DMS53 treated with DMSO at 0.1 percent for 48 hours (cell line): Measurements from ENCODE around the gene LAMC1.

Experiments
- DNase-seq: peaks from one replicate; lab custom pipeline; 2025; ENCODE audit not compliant: unreplicated experiment; lab: John Stamatoyannopoulos, UW

Gene LAMC1

DNA sequence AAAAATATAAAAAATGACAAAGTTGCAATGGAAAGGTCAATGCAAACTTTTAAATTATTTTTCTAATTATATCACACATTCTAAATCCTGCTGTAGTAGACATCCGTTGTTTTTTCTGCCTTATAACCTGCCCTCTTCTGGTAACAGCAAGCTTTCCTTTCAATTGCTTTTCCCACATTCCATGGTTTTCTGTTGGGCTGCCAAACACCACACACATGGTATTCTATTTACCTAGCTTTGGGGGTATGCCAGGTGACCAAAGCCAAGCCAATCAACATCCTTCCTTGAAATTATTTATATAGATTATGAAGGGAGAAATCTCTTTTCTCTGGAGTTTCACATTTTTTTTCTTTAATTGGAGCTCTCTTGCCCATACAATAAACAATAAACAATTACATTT is 3.4 kb upstream of the LAMC1 start:
- DNase-seq = no peak

DNA sequence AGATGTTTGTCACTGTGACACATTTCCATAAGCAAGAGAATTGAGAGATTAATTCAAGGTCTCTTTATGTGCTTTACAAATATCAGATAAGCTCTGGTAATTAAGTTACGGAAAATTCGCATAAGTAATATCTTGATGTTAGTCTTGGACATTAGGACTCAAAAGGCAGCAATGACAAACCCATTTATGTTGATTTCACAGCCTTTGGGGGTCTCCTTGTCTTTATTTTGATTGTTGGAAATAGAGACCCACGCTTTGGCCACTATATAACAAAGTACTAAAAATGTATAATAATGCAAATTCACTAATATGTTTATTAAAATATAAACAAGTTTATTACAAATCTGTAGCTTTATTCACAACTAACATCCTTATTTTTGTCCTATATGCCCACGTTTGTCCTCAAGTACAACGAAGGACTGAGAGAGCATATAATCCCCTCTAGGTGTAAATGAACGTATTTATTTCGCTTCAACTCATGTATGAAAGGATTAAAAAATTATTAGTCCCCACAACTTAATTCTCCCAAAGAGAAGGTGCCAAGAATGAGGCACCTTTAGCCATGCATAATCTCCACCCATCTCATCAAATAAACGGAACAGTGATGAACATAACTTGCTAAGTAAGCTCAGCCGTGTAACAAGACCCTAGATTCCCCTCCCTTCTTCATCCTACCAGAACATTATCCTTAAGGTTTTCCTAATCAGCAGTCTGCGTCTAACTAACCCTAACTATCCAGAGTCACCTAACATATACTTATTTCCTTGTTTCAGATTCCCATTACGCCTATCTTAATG is 1.6 kb upstream of the LAMC1 start:
- no peak for DNase-seq

DNA sequence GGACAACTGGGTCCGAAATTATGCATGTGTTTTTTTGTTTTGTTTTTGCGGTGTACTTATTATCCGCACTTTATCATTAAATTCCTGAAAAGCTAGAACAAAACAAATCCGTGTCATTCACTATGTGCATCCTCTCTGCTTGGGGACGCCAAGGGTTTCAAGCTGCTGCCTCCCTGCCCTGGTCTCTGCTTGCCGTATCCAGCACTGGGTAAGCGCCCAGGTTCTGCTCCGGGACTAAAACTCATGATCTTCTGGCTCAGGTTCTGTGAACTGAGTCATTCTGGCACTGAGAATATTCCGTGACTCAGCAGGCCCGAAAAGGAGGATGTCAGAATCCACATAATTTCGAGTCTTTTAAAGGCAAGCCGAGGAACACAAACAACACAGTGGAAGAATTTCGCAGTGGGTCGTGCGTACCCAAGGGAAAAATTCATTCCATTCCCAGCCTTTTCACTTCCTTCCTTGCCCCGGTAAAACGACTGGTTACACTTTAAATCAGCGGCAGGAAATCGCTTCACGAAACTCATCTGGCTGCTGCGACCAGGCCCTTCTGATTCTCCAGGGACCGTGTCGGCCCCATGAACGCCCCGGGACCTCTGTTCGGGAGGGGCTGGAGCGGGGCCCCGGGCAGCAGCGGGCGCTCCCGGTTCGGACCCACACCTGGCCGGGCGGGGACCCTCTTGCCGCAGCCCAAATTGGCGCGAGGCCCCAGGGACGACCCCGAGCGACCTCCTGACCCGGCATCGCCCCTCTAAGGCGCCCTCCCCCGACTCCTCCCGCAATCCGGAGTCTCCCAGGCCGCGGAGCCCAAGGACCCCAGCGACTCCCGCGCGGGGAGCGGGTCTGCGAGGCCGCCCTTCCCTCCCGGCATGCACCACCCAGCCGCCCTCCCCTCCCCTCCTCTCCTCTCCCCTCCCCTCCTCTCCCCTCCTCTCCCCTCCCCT is 746 bp upstream of the LAMC1 start:
- DNase-seq = peak; percentile 84

DNA sequence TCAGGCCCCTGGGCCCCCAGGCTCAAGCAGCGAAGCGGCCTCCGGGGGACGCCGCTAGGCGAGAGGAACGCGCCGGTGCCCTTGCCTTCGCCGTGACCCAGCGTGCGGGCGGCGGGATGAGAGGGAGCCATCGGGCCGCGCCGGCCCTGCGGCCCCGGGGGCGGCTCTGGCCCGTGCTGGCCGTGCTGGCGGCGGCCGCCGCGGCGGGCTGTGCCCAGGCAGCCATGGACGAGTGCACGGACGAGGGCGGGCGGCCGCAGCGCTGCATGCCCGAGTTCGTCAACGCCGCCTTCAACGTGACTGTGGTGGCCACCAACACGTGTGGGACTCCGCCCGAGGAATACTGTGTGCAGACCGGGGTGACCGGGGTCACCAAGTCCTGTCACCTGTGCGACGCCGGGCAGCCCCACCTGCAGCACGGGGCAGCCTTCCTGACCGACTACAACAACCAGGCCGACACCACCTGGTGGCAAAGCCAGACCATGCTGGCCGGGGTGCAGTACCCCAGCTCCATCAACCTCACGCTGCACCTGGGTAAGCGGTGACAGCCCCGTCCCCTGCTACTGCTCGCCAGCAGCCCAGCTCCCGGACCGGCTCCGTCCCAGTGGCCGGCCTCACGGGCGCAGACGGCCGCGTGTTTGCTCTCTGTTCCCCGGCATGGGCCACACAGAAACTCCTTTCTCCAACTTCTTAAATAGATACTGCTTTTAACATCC is 539 bp downstream of the LAMC1 start:
- DNase-seq = peak; percentile 72

DNA sequence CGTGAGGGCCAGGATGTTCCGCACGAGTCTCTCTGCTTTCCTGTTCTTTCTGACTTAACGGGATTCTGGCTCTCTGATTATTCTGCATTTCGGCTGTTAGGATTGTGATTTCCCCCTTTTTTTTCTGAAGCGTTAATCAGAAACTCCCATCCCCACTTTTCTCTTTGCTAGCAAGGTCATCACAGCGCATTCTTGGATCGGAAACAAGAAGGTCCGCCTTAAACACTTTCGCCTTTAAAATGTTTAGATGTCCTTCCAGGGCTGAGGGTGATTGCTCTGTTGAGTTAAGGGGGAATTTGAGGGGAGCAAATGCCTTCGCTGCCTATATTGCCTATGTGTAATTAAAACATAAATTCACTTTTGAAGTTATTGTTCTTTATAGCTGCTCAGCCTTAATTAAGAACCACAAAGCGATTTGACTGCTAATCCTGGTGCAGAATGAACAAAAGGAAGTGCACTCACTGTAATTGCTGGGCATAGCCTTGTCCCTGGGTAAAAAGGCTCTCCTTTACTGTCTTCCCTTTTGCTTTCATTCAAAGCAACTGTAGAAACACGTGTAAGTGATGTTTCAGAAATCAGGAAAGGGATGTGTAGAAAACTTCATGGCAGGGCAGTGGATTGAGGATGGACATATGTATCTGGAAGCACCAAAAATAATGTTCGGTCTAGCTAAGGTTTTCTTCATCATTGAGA is 1.2 kb downstream of the LAMC1 start:
- no peak for DNase-seq

DNA sequence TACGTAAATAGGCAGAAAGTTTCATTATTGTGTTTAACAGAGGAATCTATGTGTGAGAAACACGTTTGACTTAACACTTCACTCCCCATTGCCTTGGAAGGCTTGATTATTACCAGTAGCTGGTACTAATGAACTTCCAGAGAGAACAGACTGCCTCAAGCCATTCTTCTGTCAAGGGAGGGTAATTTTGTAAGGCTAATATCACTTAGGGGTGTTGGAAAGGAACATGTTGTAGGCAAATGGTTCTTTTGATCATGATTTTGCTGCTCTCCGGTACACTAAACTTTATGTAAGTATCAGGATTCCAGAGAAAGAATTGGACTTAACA is 1.8 kb downstream of the LAMC1 start:
- no peak for DNase-seq

DNA sequence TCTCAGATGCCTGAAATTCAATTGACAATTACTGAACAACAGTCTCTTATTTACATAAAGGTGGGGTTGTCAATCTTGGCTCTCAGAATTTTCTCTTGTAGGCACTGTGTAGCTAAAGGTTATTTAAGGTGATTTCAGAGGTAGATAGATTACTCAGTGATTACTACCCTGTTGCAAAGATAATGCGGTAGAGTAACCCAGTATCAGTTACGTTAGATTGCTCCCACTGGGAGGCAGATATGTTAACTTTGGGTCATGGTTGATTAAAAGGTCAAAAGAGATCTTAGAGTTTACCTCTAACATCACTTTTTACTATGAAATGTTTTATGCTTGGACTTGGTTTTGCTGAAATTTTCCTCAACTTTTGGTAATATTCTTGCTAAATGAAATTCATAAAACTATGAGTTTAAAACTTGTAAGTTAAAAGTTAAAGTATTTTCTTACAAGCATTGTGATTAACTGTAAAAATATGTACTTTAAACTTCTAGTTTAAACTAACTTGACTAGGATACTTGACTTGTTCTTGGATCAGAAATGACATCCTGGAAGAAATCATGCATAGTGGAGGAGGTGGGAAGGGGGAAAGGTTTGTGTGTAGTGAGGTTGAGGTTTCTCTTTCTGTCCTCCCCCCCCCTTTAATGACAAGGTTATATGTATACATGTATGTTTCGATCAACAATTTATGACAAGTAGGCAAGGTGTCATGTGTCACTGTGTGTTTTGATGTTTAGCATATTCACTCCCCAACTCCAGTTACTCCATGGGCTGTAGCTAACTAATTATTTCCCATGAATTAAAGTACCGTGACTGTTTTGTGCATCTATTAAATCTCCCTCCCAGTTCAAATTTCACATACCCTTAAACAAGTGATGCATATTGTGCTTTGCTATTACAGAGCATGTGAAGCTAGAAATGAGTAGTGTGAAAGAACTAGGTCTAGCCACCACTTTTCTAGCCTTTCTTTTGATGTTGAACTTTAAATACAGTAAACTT is 2.9 kb downstream of the LAMC1 start:
- DNase-seq = no peak

DNA sequence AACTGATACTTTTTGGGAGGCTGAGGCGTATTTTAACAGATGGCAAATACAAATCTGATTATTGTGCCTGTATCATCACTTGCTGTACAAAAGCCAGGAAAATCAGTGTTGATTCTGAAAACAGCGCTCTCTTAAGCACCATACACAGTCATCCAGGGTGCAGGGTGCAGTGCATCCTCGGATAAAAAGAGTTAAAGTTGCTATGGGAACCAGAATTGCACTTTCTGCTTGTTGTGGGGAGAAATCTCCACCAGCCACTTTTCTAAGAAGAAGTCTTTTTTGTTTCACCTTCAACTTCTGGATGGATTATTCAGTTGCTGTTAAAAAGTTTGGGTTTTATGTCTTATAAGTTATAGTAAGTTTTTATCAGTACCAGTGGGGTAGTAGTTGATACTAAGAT is 3.8 kb downstream of the LAMC1 start:
- no peak for DNase-seq

DNA sequence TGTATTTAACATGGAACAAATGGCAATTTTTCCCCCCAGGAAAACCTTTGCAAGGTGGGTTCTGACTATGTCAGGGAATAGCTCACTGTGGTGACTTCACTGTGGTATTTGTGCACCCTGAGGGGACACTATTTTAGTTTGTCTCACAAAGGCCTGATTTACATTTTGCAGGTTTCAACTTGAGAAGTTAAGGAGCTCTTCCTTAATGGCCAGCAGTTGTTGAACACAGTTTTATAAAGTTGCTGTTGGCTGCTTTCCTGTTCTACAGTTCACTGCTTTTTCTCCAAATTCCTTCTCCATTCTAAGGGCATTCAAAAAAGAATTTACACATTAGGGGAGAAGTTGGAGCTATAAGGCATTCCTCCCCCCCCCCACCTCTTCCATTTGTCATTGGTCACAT is 4.6 kb downstream of the LAMC1 start:
- DNase-seq = no peak

DNA sequence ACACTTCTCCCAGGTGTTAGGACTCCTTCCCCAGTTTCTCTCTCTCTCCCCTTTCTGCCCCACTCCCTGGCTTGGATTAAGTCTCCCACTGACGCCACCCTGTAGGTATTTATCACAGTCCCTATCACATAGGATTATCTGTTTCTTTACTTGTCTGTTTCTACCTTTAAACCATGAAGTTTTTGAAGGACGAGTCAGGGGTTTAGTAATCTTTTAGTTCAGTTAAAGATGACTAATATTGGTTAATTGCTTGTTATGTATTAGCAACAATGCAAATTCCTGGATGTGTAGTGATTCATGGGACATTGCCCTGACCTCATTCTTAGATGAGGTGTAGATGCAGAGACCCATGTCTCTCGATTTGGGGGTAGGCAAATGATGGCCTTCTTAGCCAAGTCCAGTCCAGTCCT is 6.4 kb downstream of the LAMC1 start:
- no peak for DNase-seq

DNA sequence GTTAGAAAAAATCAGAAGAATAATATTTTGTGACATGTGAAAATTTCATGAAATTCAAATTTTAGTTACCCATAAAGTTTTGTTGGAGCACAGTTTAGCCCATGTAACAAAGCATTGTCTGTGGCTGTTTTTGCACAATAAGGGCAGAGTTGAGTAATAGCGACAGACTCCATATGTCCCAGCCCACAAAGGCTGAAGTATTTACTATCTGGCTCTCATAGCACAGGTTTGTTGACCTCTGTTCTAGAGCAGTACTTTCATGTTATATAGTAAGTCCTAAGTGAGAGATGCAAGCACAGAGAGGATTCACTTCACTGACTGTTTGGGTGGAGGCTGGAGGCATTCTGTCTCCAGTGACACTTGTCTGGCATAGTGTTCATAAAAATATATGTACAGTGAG is 6.8 kb downstream of the LAMC1 start:
- DNase-seq = peak; percentile 89

DNA sequence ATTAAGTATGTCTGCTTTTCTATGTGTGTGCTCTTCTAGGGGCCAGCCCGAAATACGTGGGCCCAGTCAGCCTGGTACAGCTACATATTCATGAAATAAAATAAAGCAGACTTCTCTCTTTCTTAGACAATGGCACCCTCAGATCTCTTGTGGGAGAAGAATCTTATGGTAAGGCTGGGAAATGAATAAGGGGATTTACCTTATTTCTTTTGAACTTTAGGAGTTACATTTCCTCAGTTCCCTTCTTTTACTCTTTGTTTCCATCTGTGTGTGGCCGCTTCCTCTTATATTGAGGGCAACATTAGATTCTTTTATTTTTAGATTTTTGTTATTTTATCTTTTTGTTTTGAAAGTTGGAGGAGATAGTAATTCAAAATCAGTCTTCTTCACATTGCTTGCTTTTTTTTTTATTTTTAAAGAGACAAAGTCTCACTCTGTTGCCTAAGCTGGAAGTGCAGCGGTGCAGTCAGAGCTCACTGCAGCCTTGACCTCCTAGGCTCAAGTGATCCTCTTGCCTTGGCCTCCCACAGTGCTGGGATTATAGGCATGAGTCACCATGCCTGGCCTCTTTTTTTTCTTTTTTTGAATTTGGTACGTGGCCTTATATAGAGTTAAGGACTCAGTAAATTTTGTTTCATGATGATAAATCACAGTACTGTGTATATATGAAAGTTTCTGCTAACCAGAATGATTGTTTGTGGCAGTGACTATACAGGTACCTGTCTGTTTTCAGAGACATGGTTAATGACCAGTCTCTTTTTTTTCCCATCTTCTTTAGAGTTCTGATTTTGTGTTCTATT is 9.1 kb downstream of the LAMC1 start:
- no peak for DNase-seq

DNA sequence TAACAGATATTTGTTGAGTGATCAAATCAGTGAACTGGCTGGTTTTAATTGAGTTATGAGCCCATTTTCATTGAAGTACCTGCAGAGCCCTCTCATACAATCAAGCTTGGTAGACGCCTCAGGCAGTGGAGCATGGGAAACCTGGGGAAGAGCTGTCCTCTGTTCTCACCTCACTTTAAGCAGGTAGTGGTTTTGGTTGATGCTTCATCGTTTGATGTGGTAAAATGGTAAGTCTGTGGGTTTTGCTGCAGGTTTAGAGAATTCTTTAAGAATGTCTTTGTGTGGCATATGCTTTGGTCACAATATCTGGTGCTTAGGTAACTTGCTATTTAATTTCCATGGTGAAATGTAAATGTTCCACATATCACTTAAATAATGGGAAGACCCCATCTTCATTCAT is 10.0 kb downstream of the LAMC1 start:
- DNase-seq = no peak

DNA sequence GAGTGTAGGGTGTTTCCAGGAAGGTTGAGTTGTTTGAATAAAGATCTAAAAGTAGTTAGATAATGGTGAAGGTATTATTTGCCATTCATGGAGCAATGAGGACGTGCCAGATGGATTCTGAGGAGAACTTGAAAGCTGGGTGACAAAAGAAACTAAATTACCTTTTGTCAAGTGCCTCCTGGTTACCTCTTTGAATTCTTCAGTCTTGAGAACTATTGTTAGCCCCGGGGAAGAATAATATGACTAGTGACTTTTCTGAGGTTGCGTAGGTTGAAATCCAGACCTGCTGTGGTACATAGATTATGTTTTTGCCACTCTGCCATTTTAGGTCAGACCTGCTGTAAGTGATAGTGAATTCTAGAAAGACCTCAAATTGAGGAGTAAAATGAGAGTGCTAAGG is 11.5 kb downstream of the LAMC1 start:
- no peak for DNase-seq

DNA sequence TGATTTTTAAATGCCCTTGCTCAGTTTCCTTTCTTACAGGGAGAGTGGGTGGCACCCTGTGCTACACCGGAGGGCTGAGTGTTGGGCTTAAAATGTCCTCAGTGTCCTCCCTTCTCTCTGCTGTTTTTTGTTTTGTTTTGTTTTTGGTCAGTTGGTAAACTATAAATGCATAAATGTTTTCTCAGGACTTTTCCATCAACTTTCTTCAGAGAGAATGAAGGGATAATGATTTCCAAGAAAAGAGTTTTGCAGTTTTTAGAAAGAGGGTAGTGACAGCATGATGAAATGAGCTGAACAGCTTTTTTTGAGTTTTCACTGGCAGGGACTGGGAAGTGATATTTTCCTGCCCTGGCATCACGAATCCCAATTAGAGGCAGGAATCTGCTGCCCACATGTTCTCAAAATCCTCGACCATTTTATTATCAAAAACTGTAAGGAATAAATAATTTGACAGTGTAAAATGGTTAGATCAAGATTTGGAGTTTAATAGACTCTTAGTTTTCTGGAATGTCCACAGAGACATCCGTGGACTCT is 15.2 kb downstream of the LAMC1 start:
- DNase-seq = no peak

DNA sequence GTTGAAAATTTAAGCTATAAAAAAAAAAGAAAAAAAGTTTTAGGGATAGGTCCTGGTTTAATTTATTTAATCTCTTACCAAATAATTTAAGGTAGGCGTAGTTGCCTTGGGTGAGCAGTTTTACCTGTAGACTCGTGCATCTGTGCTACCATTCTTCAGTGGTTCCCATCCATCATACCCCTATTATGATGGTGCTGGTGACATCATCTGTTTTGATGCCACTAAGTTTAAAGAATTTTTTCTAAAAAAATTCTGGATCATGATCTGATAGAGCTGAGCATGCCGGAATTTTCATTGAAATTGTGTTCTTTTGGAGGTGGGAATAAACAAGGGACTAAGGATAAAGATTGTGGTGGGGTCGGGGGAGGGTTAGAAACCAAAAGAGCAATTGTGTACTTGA is 15.7 kb downstream of the LAMC1 start:
- no peak for DNase-seq

DNA sequence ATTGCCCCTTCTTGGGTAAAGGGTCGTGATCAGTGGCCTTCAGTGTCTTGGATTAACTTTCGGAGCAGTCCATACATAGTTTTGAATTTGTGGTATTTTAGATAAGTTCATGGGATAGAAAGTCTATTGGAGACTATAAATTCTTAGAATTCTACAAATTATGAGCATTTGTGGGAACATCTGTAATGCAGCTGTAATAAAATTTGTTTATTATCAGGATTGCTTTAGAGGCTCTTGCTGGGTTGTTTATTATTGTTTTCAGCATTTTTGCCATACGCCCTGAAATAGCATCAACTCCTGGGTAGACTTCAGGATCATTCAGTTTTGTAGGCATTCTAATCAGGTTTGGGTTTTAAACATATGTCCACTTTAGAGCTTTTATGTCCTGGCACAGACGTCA is 16.1 kb downstream of the LAMC1 start:
- DNase-seq = no peak

DNA sequence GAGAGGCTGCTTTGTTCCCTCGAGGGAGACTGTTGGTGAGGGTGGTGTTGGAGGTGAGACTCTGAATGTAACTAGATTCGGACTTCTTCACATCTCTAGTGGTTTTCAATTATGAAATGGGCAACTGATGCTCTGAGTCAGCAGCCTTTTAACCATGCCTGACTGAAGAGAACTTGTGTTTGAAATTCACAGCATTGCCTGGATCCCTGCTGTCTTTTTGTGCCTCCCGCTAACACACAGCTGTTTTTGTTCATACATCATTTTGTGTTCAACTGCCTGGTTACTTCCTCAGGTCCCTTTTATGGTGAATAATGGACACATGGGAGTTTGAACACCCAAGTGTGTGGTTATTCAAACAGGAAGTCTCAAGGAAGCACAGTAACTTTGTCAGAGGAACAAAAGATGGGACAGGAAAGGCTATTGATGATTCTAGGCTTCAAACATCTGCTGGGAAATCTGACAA is 16.8 kb downstream of the LAMC1 start:
- no peak for DNase-seq

DNA sequence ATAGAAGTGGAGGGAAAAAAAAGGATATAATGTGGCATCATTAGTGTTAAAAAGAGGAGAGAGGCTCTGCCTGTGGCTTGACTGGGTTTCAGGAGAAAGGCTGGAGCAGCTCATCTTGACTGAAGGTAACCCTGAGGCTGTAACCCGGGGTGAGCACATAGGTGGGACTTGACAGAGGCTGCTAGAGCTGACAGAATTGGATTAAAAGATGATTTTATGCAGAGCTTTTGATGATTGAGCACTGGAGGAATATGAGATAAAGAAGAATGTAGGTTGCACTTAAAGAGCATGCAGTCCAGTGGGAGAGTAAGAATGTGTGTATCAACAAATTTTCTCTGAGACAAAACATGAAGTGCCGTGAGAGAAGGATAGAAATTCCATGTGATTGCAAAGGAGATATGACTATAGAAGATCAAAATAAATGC is 17.3 kb downstream of the LAMC1 start:
- DNase-seq = no peak
